Ascending aorta (tissue), 2 donors: ENCODE data around the gene TSPAN3. TPM values are rescaled to one million over a fixed set of nuclear protein-coding genes. Genes with fewer than 3 reads are reported as not detected.

Experiments used
- DNase-seq, 2 donors: peaks; one replicate each; pipeline ENCODE4 v3.0.0-alpha.2; 2019; ENCODE audit warnings: low spot score in 2 of 2
- H3K27ac ChIP-seq, 2 donors: fragments of 200-600 bp; sonication (generic); one replicate each; pipeline ENCODE4 v1.5.1; 2016 to 2017; ENCODE audit warnings: mild to moderate bottlenecking in 1 of 2
- H3K27me3 ChIP-seq: fragments of 200-600 bp; sonication (generic); one replicate; pipeline ENCODE4 v1.5.1; 2017
- H3K36me3 ChIP-seq, 2 donors: fragments of 200-600 bp; sonication (generic); one replicate each; pipeline ENCODE4 v1.5.1; 2016
- H3K4me1 ChIP-seq, 2 donors: fragments of 200-600 bp; sonication (generic); one replicate each; pipeline ENCODE4 v1.5.1; 2016 to 2017; ENCODE audit warnings: mild to moderate bottlenecking in 1 of 2
- H3K4me3 ChIP-seq, 2 donors: fragments of 200-600 bp; sonication (generic); one replicate each; pipeline ENCODE4 v1.5.1; 2016 to 2017; ENCODE audit warnings: mild to moderate bottlenecking in 1 of 2
- H3K9me3 ChIP-seq, 2 donors: fragments of 200-600 bp; sonication (generic); one replicate each; pipeline ENCODE4 v1.5.1; 2016
- intact Hi-C: fragments of 100-400 bp; cut with DNase I; formaldehyde crosslinking; loops from one replicate; pipeline ENCODE4 v1.15.1; 2023
- total RNA-seq: library from RNA; depleted of rRNA; stranded (reverse); fragments of >200 nt; gene quantifications from one replicate; pipeline ENCODE4 v1.1.0, GENCODE V29; 2016
- TF ChIP-seq, protein P1 (sequence below), 3 experiments: fragments of 200-600 bp in 2 of 3; fragments of 450-650 bp in 1 of 3; sonication (generic) in 2 of 3; IDR thresholded peaks; one replicate each; pipeline ENCODE4 v1.5.1; 2016 to 2019; ENCODE audit warnings: antibody characterized with exemption in 3 of 3, mild to moderate bottlenecking in 1 of 3, moderate library complexity in 1 of 3

The TSPAN3 gene
- total RNA-seq, 1 donor from 2014 or later, result 98.2 TPM

DNA sequence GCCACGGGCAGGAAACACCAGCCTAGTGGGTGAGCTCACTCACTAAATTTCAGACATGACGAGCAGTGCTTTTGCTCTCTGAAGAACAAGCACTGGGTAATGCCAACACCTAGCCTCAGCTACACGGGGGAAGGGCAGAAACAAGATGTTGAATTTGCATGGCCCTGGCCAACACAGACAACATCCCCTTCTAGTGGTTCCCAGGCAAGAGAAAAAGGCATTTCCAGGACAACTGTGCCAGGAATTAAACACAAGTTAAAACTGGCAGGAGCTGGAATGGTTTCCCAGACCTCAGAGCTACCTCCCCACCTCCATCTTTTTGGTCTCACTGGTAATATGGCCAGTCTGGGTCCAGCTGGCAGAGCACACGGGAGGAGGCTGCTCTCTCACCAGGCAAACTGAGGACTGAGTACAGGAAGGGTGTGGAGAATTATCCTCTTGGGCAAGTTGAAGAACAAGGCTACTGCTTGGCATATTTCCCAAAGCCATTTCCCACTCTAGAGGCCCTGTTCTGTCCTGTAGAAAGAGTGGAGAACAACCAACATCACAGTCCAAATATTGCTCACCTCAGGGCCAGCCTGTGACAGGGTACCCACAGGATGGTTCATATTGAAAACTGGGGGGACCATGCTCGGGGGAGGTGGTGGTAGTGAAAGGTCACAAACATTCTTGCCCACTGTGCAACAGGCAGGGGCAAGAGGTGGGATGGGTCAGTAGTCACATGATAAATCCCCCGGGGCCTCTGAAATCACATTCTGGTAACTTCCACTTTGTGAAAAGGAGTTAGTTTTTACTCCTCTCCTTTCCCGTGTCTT is 26.5 kb downstream of the TSPAN3 start:
- no peak for DNase-seq
- Histone ChIP-seq H3K27ac (peak overlapping the region; percentile 58 to 66), H3K4me1 (peaks cover 0 to 7% of the 10 kb centered on the region in 2 donors), H3K9me3 (no peaks in the 10 kb centered on the region), H3K4me3 (no peak overlapping the region), H3K27me3 (no peaks in the 10 kb centered on the region), H3K36me3 (peaks cover 10 to 26% of the 10 kb centered on the region in 2 donors)
- intact Hi-C loops, result no loop called here
- TF ChIP-seq, protein P1, sequence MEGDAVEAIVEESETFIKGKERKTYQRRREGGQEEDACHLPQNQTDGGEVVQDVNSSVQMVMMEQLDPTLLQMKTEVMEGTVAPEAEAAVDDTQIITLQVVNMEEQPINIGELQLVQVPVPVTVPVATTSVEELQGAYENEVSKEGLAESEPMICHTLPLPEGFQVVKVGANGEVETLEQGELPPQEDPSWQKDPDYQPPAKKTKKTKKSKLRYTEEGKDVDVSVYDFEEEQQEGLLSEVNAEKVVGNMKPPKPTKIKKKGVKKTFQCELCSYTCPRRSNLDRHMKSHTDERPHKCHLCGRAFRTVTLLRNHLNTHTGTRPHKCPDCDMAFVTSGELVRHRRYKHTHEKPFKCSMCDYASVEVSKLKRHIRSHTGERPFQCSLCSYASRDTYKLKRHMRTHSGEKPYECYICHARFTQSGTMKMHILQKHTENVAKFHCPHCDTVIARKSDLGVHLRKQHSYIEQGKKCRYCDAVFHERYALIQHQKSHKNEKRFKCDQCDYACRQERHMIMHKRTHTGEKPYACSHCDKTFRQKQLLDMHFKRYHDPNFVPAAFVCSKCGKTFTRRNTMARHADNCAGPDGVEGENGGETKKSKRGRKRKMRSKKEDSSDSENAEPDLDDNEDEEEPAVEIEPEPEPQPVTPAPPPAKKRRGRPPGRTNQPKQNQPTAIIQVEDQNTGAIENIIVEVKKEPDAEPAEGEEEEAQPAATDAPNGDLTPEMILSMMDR (IDR thresholded peaks at IDR 0.05), result no peak

DNA sequence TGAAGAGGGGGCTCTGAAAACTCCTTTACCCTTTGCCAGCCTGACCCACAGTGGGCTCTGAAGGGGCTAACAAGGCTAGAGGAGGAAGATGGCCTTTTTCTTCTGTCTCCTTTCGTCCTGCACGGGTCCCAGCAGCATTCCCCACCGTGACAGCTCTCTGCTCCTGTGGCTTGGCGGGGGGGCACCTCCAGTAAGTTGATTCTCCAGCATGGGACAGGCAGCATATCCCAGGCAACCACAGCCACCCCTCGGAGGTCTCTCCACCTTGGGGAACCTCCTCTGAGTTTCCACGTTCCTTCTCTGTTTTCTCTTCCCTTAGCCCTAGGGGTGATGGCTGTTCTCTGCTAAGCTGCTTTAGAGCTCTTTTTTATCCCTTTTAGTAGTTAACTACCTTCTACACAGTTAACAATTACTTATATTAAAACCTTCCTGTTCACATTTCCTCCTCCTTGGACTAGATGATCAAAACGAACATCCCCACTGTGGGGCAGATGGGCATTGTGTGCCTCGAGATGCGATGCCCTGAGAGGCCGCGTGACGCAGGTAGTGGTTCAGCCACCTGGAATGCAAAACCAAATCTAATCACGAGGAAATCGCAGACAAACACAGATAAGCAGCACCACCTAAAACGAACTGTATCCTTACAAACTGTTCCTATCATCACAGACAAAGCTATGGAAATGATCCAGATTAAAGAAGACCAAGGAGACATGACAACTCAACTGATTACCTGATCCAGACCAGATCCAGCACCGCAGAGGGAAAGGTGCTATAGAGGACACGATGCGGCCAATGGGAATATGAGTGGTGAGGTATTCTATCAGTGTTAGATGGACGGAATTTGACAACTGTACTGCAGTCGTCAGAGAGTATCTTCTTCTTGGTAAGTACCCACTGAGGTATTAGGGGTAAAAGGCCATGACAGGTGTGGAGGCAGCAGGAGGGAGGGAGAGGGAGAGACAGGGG is 27.7 kb downstream of the TSPAN3 start:
- no peaks in the 10 kb centered on the region for H3K27me3 ChIP-seq

DNA sequence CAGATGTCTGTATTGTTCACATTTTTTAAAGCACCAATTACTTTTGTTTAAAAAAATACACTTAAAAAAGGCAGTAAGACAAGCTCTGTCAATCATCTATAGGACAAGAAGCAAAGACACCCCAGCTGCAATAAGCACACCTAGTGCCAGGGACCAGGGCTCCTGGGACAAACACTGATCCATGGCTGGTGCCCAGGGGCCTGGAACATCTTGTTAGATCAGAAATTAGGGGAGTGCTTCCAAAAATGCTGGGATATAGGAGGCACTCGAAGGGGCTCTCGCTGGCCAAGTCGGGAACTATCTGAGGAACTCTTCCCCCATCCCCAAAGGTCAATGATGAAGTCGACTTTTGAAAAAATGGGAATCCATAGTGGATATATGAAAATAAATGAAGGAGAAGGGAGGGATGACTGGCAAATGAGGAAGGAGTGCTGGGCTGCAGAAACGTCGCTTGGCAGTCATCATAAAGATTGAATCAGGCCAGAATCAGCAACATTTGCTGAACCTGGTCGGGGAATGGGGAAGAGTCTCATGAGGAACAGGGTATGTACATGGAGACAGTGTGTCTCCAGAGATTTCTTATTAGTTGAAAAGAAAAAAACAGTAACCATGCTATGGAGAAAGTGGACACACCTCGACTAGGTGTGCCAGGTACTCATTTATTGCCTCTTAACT is 28.5 kb downstream of the TSPAN3 start:
- no peak overlapping the region for H3K4me3 ChIP-seq
- no peak for DNase-seq
- no peaks in the 10 kb centered on the region for H3K9me3 ChIP-seq
- TF ChIP-seq, protein P1 (IDR thresholded peaks at IDR 0.05), result no peak
- peak overlapping the region in 1 of 2 donors; percentile 2 for H3K27ac ChIP-seq
- peaks cover 14 to 27% of the 10 kb centered on the region in 2 donors for H3K36me3 ChIP-seq
- H3K4me1 ChIP-seq, result peaks cover 0 to 5% of the 10 kb centered on the region in 2 donors
- intact Hi-C loops, result no loop called here
- H3K27me3 ChIP-seq, result no peaks in the 10 kb centered on the region

More for the DNA sequence above, 27.7 kb downstream of the TSPAN3 start:
- Histone ChIP-seq H3K27ac (peak overlapping the region; percentile 58 to 66), H3K4me1 (peaks cover 0 to 5% of the 10 kb centered on the region in 2 donors), H3K4me3 (no peak overlapping the region), H3K9me3 (no peaks in the 10 kb centered on the region), H3K36me3 (peaks cover 13 to 26% of the 10 kb centered on the region in 2 donors)
- TF ChIP-seq, protein P1 (IDR thresholded peaks at IDR 0.05), result no peak
- no peak for DNase-seq
- intact Hi-C loops, result no loop called here

DNA sequence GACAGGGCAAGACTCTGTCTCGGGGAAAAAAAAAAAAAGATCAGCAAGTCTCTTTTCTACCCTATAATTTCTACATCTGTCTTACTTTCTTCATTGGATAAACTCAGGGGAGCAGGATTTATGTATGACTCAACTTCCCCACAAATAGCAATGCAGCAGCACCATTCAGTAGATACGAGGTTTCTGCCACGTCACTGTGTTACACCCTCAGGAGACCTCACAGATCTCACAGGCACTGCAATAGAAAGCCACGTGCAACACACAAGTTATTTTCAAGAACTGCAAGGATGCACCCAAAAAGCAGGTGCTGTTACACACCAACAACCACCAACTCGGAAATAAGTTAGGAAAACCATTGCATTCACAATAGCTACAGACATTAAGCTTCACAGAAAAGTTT is 30.2 kb downstream of the TSPAN3 start:
- DNase-seq, result no peak
- Histone ChIP-seq H3K36me3 (peaks cover 11 to 30% of the 10 kb centered on the region in 2 donors), H3K27ac (no peak overlapping the region), H3K27me3 (no peaks in the 10 kb centered on the region), H3K4me3 (no peak overlapping the region), H3K9me3 (no peaks in the 10 kb centered on the region), H3K4me1 (peaks cover 0 to 5% of the 10 kb centered on the region in 2 donors)
- intact Hi-C loops, result no loop called here
- TF ChIP-seq, protein P1 (IDR thresholded peaks at IDR 0.05), result no peak

DNA sequence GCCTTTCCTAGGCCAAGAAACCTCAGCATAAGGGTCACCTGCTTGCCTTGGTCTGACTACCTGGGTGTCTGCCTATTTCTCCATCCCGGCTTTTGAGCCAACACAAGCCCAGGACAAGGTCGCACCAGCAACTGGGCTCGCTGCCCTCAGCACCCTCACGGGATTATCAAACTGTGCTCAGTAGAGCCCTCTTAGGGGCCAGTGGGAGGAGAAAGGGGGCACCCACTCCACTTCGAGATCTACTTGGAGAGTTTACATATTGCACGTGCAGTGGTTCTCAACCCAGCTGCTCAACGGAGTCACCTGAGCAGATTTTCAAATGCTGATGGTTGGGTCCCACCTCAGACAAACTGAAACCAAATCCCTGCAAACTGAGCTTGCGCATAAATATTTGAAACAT is 31.1 kb downstream of the TSPAN3 start:
- H3K27me3 ChIP-seq, result no peaks in the 10 kb centered on the region
- peaks cover 0 to 5% of the 10 kb centered on the region in 2 donors for H3K4me1 ChIP-seq
- peaks cover 11 to 25% of the 10 kb centered on the region in 2 donors for H3K36me3 ChIP-seq
- no peaks in the 10 kb centered on the region for H3K9me3 ChIP-seq
- intact Hi-C loops, result no loop called here
- no peak overlapping the region for H3K27ac ChIP-seq
- no peak for DNase-seq
- TF ChIP-seq, protein P1 (IDR thresholded peaks at IDR 0.05), result no peak
- H3K4me3 ChIP-seq, result no peak overlapping the region
